Coronary artery (tissue), 2 donors: Measurements from ENCODE around the gene PIANP.

ENCODE experiments used
- DNase-seq: peaks from one replicate; pipeline ENCODE4 v3.0.0-alpha.2; 2017; ENCODE audit warnings: low spot score
- H3K27ac ChIP-seq, 2 donors: fragments of 200-600 bp; sonication (generic); one replicate each; pipeline ENCODE4 v1.5.1; 2016 to 2019
- H3K4me3 ChIP-seq: fragments of 200-600 bp; sonication (generic); 2 replicates; pipeline ENCODE4 v1.5.1; 2016; ENCODE audit warnings: mild to moderate bottlenecking, moderate library complexity
- CTCF ChIP-seq: fragments of 200-600 bp; sonication (generic); IDR thresholded peaks from one replicate; pipeline ENCODE4 v1.5.1; 2019; ENCODE audit warnings: antibody characterized with exemption

PIANP gene

GRCh38 chr12:6652391-6652790 lies 48.2 kb downstream of the PIANP start:
- TF ChIP-seq CTCF: no peak
- no peak overlapping the region for H3K4me3 ChIP-seq
- DNase-seq: no peak
- no peak overlapping the region for H3K27ac ChIP-seq

DNA sequence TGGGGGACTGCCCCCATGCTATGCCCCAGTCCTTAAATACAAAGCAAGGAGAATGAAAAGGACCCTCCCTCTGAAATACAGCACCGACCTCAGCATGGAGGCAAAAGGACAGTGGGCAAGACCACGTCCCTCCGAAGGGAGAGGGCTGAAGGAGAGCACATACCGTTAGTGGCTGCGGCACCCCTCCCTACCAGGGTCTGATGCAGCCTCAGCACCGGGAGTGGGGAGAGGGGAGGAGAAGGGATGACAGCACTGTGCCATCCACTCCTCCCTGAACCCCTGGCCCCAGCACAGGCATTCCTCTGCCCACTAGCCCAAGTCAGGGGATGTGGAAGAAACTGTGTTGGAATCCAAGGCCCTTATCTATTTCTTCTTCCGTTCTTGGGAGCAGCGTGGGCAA lies 49.8 kb downstream of the PIANP start:
- DNase-seq: no peak
- no peak overlapping the region for H3K27ac ChIP-seq
- no peak overlapping the region for H3K4me3 ChIP-seq
- no peak for TF ChIP-seq CTCF

- TF ChIP-seq CTCF: no peak
- peak within 1 kb of the TSS; percentile 67 for H3K4me3 ChIP-seq
- DNase-seq: no peak
- peak within 1 kb of the TSS in 1 of 2 donors; percentile 46 for H3K27ac ChIP-seq
These were observed 53.5 kb downstream of the PIANP start, which contains the start of gene ACRBP for GRCh38 chr12:6647083-6647604. Gene ACRBP, minus strand, starts transcription at chr12:6647432. Its CDS starts 66 bp downstream, at chr12:6647366.

GRCh38 chr12:6646276-6647082 lies 54.1 kb downstream of the PIANP start:
- H3K4me3 ChIP-seq: peak overlapping the region; percentile 67
- no peak for DNase-seq
- peak overlapping the region in 1 of 2 donors; percentile 46 for H3K27ac ChIP-seq
- no peak for TF ChIP-seq CTCF

GRCh38 chr12:6644903-6645302 lies 55.7 kb downstream of the PIANP start:
- Histone ChIP-seq H3K4me3 (no peak overlapping the region), H3K27ac (peak overlapping the region in 1 of 2 donors; percentile 50)
- TF ChIP-seq CTCF: no peak
- DNase-seq: no peak

DNA sequence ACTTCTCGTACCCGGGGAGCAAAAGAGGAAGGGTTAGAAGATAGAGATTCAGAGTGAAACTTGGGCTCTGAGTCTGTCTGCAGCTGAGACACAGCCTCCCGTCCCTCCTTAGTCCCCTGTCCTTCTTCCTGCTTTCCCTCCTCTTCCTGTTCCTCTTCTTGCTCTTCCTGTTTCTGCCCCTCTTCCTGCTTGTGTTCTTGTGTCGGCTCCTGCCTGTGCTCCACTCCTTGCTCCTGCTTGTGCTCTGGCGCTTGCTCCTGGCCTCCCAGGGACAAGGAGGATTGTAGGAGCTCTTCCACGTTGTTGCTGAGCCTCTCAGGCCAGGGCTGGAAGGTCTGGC lies 56.4 kb downstream of the PIANP start:
- DNase-seq: no peak
- H3K4me3 ChIP-seq: no peak overlapping the region

More for the DNA sequence above, 56.4 kb downstream of the PIANP start:
- peak overlapping the region in 1 of 2 donors; percentile 50 for H3K27ac ChIP-seq
- TF ChIP-seq CTCF: no peak
